HG03045 (cell line): ENCODE measurements around the gene AGPS.
"Not testable (repeated sequence)": the region's sequence is repeated elsewhere in the genome, so short reads cannot be mapped to it uniquely, and the experiment has no call there.

Source experiments
- ATAC-seq: cut with Tn5 transposase; IDR thresholded peaks from one replicate; pipeline ENCODE4 v1.9.1; 2021; ENCODE audit warnings: mild to moderate bottlenecking, moderate library complexity; ENCODE audit not compliant: unreplicated experiment

Gene AGPS

DNA sequence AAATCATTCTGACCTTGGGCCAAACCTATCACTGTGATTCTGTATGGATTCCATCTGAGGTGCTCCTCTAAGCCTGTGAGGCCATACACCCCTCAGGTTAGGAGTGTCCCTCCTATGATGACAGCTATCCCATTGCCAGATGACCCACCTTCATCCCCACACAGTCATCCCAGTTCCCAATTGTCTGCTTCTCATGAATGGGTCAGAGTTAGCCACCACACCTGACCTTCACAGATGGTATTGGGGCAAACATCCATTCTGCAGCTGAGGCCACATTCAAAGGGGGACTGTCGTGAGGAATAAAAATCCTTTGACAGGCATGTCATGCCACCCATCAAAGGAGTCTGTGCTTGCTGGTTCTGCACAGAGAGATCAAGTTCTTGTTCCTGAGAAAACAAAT is 155.2 kb downstream of the AGPS start:
- ATAC-seq, result no peak

GRCh38 chr2:177548636-177549035 is 156.1 kb downstream of the AGPS start:
- no peak for ATAC-seq

- ATAC-seq, result no peak
These were observed 156.6 kb downstream of the AGPS start for GRCh38 chr2:177549171-177549570.

- no peak for ATAC-seq
These were observed 158.0 kb downstream of the AGPS start for GRCh38 chr2:177550264-177551200.

GRCh38 chr2:177551360-177551759 is 158.8 kb downstream of the AGPS start:
- not testable (repeated sequence) for ATAC-seq

DNA sequence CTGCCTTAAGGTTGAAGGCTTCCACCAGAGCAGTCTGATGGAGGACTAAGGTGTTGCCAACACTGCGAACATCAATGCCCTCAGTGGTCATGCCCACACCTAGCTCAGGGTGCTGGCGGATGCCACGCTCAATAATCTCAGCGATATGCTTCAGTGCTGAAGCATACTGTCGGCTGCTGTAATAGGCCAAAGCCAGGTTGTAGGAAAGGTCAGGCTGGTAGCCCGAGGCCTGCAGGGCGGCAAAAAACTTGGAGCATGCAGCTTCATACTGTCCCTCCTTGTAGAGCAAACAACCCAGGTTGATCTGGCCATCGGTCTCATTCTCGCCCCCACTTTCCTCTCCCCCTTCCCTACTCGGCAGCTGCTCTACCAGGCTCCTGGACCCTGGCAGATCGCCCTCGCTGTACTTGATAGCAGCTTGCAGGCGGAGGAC is 159.4 kb downstream of the AGPS start:
- no peak for ATAC-seq

DNA sequence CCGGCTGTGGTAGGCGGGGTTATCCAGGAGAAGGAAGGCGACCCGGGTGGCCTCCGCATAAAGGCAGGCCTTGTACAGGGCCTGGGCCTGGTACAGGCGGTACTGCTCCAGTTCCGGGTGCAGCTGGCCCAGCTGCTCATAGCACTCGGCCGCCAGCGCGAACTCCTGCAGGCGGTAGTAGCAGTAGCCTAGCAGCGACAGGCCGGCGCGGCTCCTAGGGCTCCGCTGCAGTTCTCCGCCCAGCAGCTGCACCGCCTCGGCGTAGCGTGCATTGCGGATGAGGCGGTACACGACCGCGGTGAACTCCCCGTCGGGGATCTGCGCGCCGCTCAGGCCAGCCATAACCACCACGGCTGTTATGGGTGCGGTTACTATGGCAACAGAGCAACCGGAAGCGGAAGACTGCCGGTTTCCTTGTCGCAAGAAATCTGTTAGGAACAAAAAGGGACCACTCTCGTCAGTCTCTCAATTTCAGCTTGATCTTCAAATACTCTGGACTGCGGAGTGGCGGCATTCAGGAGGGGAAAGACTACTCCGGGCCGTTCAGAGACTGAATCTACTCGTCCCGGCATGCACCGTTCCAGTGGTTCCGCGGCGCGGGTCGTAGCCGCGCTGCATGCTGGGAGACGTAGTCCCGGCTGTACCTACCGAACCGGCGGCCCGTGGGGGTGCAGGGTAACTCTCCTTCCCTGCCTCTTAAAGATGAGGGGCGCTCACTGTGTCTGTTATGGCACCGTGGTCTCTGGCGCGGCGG is 160.0 kb downstream of the AGPS start:
- peak; percentile 97 for ATAC-seq

- no peak for ATAC-seq
These were observed 160.8 kb downstream of the AGPS start for GRCh38 chr2:177553176-177553884.

GRCh38 chr2:177554365-177554764 is 161.8 kb downstream of the AGPS start:
- no peak for ATAC-seq

DNA sequence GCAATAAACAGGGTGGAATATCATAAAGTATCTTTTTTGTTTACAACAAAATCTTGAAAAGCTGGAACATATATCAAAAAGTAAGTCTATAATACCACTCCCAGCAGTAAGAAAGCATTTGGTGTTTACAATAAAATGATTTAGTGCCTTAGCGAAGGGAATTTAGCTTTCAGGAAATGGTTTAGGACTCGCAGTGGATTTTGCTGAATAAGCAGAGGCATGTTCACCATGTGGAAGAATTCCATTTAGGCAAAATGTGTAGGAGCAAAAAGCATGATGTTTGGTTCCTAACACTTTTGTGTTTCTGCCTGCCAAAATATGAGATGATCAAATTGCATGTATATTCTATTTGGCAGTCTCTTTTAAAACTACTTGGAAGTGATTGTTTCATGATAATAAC is 163.6 kb downstream of the AGPS start:
- ATAC-seq, result no peak

GRCh38 chr2:177557794-177558193 is 165.2 kb downstream of the AGPS start:
- no peak for ATAC-seq

GRCh38 chr2:177559638-177560037 is 167.1 kb downstream of the AGPS start:
- no peak for ATAC-seq

DNA sequence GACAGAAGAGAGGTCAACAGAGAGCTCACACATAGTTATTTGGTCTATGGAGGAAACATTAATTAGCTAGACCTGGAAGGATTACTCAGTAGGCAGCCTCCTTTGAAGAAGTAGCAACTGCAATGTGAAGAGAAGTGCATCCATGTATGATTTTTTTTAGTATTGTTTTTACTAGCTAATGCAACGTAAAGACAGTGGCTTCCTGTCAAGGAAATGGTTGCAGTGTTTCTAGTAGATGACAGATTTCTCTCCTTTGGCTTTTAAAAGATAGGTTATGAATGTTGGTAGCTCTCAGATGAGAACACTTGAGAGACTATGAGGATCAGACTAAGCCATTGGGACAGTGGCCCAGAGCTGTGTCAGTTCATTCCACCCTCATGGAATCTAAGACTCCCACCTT is 175.8 kb downstream of the AGPS start:
- ATAC-seq, result no peak

GRCh38 chr2:177568893-177569292 is 176.3 kb downstream of the AGPS start:
- no peak for ATAC-seq

DNA sequence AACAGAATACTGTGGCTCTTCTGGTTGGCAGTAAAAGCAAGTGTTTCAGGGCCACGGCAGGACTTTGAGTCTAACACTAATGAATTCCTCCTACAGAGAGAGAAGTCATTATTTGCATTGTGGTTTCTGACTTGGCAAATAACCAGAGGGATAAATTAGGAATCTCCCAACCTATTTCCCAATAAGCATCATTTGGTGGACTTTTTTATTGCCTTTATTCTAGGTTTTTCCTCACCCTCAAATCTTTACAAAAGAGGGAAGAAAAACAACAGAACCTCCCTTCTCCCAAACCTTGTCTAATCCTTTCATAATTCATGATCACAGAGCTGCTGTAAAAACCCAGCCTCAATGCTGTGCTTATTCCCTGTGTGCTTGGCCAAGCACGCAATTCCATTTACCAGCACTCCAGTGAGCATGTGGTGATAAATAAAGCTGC is 179.7 kb downstream of the AGPS start:
- no peak for ATAC-seq

DNA sequence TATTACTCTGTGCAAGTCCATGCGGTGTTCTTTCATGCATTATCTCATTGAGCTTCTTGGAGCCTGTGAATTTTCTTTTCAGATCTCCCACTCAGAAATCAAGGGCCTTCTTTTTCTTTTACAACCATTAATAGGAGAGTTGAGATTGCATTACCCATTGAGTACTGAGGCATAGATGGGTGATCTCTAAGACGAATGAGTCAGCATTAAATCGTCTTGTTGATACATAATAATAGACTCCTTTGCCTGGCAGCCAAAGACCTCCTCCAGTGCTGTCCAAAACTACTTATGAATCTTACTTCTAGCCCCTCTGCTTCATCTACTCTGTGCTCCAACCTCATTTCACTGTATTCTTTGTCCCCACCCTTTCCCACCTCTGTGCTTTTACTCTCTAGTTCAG is 180.5 kb downstream of the AGPS start:
- no peak for ATAC-seq

GRCh38 chr2:177574356-177574755 is 181.8 kb downstream of the AGPS start:
- ATAC-seq, result no peak

DNA sequence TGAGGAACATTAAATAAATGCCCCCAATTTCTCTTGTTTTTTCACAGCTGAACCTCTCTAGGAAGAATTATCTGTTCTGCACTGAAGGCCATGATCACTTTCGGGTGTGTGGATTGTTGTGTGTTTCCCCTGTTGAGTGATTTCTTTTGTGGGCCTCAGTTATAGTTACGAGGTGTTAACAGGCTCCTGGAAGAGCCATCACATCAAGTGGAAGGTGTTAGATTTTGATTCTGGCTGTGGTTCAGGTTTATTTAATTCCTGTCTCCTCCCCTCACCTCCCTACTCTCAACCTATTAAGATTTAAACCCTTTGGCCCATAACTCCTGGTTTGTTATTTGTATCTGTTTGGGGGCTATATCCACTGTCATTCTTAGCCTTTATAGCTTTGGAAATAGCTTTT is 182.8 kb downstream of the AGPS start:
- no peak for ATAC-seq

DNA sequence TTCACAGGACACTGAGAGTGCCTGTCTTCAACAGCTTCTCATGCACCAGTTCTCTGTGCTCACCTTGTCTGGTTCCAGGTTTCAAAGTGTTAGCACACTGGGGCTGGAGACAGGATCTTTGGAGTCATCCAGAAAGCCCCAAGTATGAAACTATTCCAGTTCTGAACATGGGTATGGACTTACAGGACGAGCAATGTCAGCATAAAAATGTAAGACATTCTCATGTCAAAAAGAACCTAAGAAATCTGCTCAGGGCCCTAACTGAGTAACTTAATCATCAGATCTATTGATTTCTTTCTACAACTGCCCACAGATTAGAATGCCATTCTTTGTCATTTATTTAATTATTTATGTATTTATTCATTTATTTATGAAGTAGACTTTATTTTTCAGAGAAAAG is 184.5 kb downstream of the AGPS start:
- no peak for ATAC-seq

- no peak for ATAC-seq
These were observed 185.9 kb downstream of the AGPS start for GRCh38 chr2:177578454-177578853.

DNA sequence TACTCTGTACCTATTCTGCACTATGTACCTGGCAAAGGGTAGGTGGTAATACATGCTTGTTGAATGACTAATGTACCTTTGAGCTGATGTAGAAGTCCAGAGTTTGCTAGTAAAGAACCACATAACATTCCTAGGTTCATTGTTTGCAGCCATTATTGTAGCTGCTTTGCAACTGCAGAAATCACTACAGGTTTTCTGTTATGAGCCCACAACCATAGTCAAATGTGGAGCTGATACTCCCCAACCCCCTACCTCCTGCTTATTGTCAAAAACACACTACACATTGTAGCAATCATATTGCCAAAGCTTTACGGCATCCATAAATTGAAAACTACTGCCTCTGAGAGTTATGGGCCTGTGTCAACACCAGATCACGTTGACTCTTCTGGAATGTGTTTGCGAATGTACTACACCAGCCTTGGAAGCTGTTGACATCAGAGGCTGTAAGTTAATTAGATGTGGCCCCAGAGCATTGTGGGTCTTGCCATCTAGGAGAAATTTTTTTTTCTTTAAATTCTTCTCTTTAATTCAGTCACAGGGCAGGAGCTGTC is 187.0 kb downstream of the AGPS start:
- no peak for ATAC-seq
